ENCODE data around the gene AGAP1. TPM values are rescaled to one million over a fixed set of nuclear protein-coding genes. Genes with fewer than 3 reads are reported as not detected.

The AGAP1 gene
- total RNA-seq, 4 donors from 2014 or later, result 13.7 to 18.5 (median 17.1) TPM

DNA sequence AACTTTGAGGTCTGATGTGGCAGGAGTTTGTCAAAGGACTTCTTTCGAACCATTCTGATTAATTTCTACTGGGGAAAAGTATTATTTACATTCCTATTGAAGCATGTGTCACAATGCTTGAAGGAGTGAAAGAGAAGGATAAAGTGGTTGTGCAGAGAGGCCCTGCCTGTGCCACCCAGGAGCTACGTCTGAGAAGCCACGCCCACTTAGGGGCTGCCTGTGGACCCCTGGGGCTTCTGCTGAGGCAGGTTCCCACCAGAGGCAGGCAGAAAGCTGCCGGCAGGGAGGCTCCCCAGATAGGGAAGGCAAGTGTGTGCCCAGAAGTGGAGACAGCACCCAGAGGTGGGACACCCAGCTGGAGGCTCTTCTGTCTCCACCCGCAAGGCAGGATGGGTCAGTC is 627.0 kb downstream of the AGAP1 start:
- no peak overlapping the region for H3K4me3 ChIP-seq (ENCODE audit: low read depth, poor library complexity, severe bottlenecking)
- intact Hi-C loops (cut with DNase I; ENCODE audit: low total_unique reads), result no loop called here
- 78 to 88% methylated on average over 5 of the region's 5 CpGs for WGBS, 2 donors
- DNase-seq (ENCODE audit: low spot score in 2 of 2), result no peak
- TF ChIP-seq, protein P1, sequence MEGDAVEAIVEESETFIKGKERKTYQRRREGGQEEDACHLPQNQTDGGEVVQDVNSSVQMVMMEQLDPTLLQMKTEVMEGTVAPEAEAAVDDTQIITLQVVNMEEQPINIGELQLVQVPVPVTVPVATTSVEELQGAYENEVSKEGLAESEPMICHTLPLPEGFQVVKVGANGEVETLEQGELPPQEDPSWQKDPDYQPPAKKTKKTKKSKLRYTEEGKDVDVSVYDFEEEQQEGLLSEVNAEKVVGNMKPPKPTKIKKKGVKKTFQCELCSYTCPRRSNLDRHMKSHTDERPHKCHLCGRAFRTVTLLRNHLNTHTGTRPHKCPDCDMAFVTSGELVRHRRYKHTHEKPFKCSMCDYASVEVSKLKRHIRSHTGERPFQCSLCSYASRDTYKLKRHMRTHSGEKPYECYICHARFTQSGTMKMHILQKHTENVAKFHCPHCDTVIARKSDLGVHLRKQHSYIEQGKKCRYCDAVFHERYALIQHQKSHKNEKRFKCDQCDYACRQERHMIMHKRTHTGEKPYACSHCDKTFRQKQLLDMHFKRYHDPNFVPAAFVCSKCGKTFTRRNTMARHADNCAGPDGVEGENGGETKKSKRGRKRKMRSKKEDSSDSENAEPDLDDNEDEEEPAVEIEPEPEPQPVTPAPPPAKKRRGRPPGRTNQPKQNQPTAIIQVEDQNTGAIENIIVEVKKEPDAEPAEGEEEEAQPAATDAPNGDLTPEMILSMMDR (IDR thresholded peaks at IDR 0.05), result no peak
- TF ChIP-seq POLR2A (IDR thresholded peaks at IDR 0.05), result no peak

DNA sequence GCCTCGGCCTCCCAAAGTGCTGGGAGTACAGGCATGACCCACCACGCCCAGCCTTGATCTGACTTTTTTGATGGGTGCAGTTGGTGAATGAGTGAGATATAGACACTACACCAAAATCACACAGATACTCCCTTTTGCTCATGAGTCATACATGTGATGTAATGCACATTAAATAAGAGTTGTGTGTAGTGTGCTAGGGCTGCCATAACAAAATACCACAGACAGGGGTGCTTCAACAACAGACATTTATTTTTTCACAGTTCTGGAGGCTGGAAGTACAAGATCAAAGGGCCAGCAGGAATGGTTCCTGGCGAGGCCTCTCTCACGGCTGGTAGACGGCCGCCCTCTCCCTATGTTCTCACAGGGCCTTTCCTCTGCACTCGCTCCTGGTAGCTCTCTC is 627.7 kb downstream of the AGAP1 start:
- intact Hi-C loops (cut with DNase I; ENCODE audit: low total_unique reads), result no loop called here
- TF ChIP-seq POLR2A (IDR thresholded peaks at IDR 0.05), result no peak
- TF ChIP-seq, protein P1 (IDR thresholded peaks at IDR 0.05), result no peak
- 96 to 97% methylated on average over 7 of the region's 7 CpGs for WGBS, 2 donors
- H3K4me3 ChIP-seq (ENCODE audit: low read depth, poor library complexity, severe bottlenecking), result no peak overlapping the region
- DNase-seq (ENCODE audit: low spot score in 2 of 2), result no peak

DNA sequence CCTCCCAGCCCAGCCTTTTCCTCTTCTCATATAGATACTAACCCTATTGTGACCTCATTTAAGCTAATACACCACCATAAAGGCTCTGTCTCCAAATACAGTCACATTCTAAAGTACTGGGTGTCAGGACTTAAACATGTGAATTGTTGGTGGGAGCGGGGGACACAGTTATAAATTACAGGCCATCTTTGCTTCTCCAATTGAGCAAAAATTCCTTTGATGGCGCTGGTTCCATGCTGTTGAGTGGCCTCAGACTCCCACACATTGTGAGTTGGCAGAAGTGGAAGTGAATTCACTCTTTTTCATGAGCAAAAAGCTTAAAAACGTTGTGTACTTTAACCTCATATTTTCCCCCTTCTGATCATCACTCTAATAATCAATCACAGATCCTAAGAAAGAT is 628.4 kb downstream of the AGAP1 start:
- WGBS, 2 donors, result 79 to 84% methylated on average over 3 of the region's 3 CpGs
- no peak for DNase-seq (ENCODE audit: low spot score in 2 of 2)
- no peak overlapping the region for H3K4me3 ChIP-seq (ENCODE audit: low read depth, poor library complexity, severe bottlenecking)
- TF ChIP-seq, protein P1 (IDR thresholded peaks at IDR 0.05), result no peak
- no peak for TF ChIP-seq POLR2A (IDR thresholded peaks at IDR 0.05)
- intact Hi-C loops (cut with DNase I; ENCODE audit: low total_unique reads), result no loop called here

DNA sequence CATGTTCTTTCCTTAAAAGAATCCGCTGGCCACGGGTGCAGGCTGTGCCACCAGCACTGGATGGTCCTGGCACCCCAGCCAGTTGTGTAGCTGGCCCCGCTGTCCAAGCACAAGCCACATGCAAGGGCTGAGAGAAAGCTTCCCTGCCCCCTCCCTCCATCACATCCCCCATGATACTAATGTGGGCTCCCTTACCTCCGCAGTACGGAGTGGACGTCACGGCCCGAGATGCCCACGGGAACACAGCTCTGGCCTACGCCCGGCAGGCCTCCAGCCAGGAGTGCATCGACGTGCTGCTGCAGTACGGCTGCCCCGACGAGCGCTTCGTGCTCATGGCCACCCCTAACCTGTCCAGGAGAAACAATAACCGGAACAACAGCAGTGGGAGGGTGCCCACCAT is 629.9 kb downstream of the AGAP1 start:
- 91 to 97% methylated on average over 19 of the region's 19 CpGs for WGBS, 2 donors
- intact Hi-C loops (cut with DNase I; ENCODE audit: low total_unique reads), result no loop called here
- no peak for DNase-seq (ENCODE audit: low spot score in 2 of 2)
- H3K4me3 ChIP-seq (ENCODE audit: low read depth, poor library complexity, severe bottlenecking), result no peak overlapping the region
- TF ChIP-seq, protein P1 (IDR thresholded peaks at IDR 0.05), result no peak
- no peak for TF ChIP-seq POLR2A (IDR thresholded peaks at IDR 0.05)

DNA sequence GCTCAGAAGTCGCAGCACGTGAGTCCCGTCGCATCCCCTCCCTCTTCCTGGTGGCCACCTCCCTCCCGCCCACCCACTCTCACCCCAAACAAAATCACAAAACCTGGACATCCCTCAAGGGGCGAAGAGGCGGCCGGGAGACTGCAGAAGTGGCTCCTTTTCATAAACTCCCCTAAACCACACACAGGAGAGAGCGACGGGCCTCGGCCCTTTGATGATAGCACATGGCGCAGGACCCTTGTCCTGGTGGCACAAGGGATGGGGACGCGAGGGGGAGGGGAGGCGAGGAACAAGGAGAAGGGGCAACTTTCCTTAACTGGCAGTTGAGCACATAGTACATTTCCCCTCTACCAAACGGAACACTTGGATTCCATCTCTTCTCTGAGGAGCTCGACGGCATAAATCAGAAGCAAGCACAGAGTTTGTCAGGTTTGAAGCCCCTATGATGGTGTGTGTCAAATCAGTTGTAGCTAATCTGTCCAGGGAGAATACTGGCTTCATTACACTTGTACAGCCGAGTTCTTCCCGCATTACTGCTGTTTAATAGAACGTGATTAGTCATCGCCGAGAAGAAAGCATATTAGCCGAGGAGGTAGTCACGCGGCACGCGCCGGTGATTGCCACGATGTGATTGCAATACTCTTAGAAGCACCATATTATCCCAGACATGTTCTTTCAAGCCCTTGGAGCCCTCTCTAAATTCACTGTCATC is 630.5 kb downstream of the AGAP1 start:
- 96% methylated on average over 30 of the region's 30 CpGs for WGBS, 2 donors
- no peak overlapping the region for H3K4me3 ChIP-seq (ENCODE audit: low read depth, poor library complexity, severe bottlenecking)

More for the DNA sequence above, 630.5 kb downstream of the AGAP1 start:
- intact Hi-C loops (cut with DNase I; ENCODE audit: low total_unique reads), result no loop called here
- TF ChIP-seq, protein P1 (IDR thresholded peaks at IDR 0.05), result no peak
- TF ChIP-seq POLR2A (IDR thresholded peaks at IDR 0.05), result no peak
- no peak for DNase-seq (ENCODE audit: low spot score in 2 of 2)
